ENCODE measurements around the gene RHAG.

GRCh38 chr6:49564552-49564951 lies 72.1 kb downstream of the RHAG start:
- TF ChIP-seq CTCF (IDR thresholded peaks at IDR 0.05) (no peak), POLR2A (IDR thresholded peaks at IDR 0.05) (no peak), POLR2AphosphoS5 (IDR thresholded peaks at IDR 0.05) (no peak), EP300 (IDR thresholded peaks at IDR 0.05) (no peak)

Data from sigmoid colon (tissue), 4 donors.